ENCODE data around the gene KRTAP9-1. TPM values are rescaled to one million over a fixed set of nuclear protein-coding genes. Genes with fewer than 3 reads are reported as not detected.
"Not testable (repeated sequence)": the region's sequence is repeated elsewhere in the genome, so short reads cannot be mapped to it uniquely, and the experiment has no call there.

The KRTAP9-1 gene
- total and polyA plus RNA-seq, 2 donors (not counting 3 experiments of a cell fraction or from before 2014, with no cell fraction given), result not detected

DNA sequence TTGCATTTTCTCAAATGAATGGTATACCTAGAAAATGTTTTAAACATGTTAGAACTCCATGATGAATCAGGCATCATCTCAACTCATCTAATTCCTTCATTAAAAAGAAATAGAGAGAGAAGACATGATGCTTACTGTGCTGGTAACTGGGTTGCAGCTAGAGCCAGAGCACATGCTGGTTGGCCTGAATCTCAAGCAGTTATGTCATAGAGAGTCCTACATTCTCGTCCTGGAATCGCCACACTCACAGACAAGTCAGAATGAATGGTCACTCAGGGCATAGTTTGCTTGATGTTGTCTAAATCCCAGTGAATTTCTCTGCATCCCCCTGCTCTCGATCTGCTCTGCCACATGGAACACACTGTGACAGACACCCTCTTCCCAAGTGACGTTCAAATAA, 47.4 kb downstream of the KRTAP9-1 start:
- dilution Hi-C loops (cut with MboI; ENCODE audit: extremely low pct_ligation_motif_present, low sequenced_read_pairs); H3K27ac ChIP-seq (ENCODE audit: insufficient read depth, low read depth, low read length); CTCF ChIA-PET; H2AFZ ChIP-seq (ENCODE audit: low read depth, low read length); H3K79me2 ChIP-seq (ENCODE audit: control insufficient read depth, insufficient read depth, low read length); H3K4me1 ChIP-seq (ENCODE audit: control insufficient read depth, extremely low read depth, insufficient read depth, low read length); H3K4me2 ChIP-seq (ENCODE audit: insufficient read depth, low read length); H3K9me1 ChIP-seq (replicated peaks; ENCODE audit: control insufficient read depth, extremely low read depth, insufficient read depth, low read length); DNase-seq (ENCODE audit: low read depth, low spot score); BruUV-seq (replicated peaks); H4K20me1 ChIP-seq (replicated peaks; ENCODE audit: control insufficient read depth, extremely low read depth, insufficient read depth, low read length); POLR2A ChIA-PET; H3K4me3 ChIP-seq (replicated peaks in 1 of 3; ENCODE audit: insufficient read depth in 1 of 3, low read depth in 1 of 3, low read length in 3 of 3); H3K9ac ChIP-seq (replicated peaks; ENCODE audit: extremely low read depth, insufficient read depth, low read length); FAIRE-seq; H3K9me3 ChIP-seq (replicated peaks; ENCODE audit: control insufficient read depth, insufficient read depth, low read length); H3K36me3 ChIP-seq (ENCODE audit: control insufficient read depth in 2 of 2, extremely low read depth in 1 of 2, insufficient read depth in 2 of 2, low read length in 2 of 2); H3K27me3 ChIP-seq (ENCODE audit: control insufficient read depth in 2 of 2, insufficient read depth in 2 of 2, low read length in 2 of 2); intact Hi-C loops (cut with micrococcal nuclease): not testable (repeated sequence)

DNA sequence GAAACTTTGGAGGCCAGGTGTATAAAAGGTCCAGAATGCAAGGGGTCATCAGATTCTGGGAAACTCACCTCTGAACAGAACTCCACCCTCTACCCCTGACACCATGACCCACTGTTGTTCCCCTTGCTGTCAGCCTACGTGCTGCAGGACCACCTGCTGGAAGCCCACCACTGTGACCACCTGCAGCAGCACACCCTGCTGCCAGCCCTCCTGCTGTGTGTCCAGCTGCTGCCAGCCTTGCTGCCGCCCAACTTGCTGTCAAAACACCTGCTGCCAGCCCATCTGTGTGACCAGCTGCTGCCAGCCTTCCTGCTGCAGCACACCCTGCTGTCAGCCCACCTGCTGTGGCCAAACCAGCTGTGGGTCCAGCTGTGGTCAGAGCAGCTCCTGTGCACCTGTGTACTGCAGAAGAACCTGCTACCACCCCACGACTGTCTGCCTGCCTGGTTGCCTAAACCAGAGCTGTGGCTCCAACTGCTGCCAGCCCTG, 48.3 kb downstream of the KRTAP9-1 start, which contains the start of gene KRTAP9-8:
Gene KRTAP9-8, plus strand, starts transcription at position 51 of the 489 bp plus-strand sequence. Its CDS starts 53 bp downstream, at position 104.
- H3K4me2 ChIP-seq (ENCODE audit: insufficient read depth, low read length); FAIRE-seq; H2AFZ ChIP-seq (ENCODE audit: low read depth, low read length); CTCF ChIA-PET; H3K9me3 ChIP-seq (replicated peaks; ENCODE audit: control insufficient read depth, insufficient read depth, low read length); H3K4me1 ChIP-seq (ENCODE audit: control insufficient read depth, extremely low read depth, insufficient read depth, low read length); H3K79me2 ChIP-seq (ENCODE audit: control insufficient read depth, insufficient read depth, low read length); H3K9ac ChIP-seq (replicated peaks; ENCODE audit: extremely low read depth, insufficient read depth, low read length); H3K4me3 ChIP-seq (replicated peaks in 1 of 3; ENCODE audit: insufficient read depth in 1 of 3, low read depth in 1 of 3, low read length in 3 of 3); H3K27ac ChIP-seq (ENCODE audit: insufficient read depth, low read depth, low read length); DNase-seq (ENCODE audit: low read depth, low spot score); H3K36me3 ChIP-seq (ENCODE audit: control insufficient read depth in 2 of 2, extremely low read depth in 1 of 2, insufficient read depth in 2 of 2, low read length in 2 of 2); BruUV-seq (replicated peaks); intact Hi-C loops (cut with micrococcal nuclease); H3K27me3 ChIP-seq (ENCODE audit: control insufficient read depth in 2 of 2, insufficient read depth in 2 of 2, low read length in 2 of 2); dilution Hi-C loops (cut with MboI; ENCODE audit: extremely low pct_ligation_motif_present, low sequenced_read_pairs); H4K20me1 ChIP-seq (replicated peaks; ENCODE audit: control insufficient read depth, extremely low read depth, insufficient read depth, low read length); H3K9me1 ChIP-seq (replicated peaks; ENCODE audit: control insufficient read depth, extremely low read depth, insufficient read depth, low read length); POLR2A ChIA-PET: not testable (repeated sequence)

Small RNA genes within 50 kb of the gene (small RNA-seq; reads per million reads assigned to genes)
- gene KRTAP4-17P (ENCODE audit: insufficient read depth, insufficient read length, low read depth, low replicate concordance), result not detected

Other genes with a start within 250 kb of the KRTAP9-1 start
Only the 30 nearest of the 40 such genes appear.
- not detected in 2 replicates for gene KRTAP1-4, start 159.7 kb upstream of the KRTAP9-1 start, total RNA-seq
- not detected in 2 replicates for gene KRTAP1-4, start 159.7 kb upstream of the KRTAP9-1 start, polyA plus RNA-seq
- gene KRTAP1-3, start 155.0 kb upstream of the KRTAP9-1 start, total RNA-seq, result not detected in 2 replicates
- not detected in 2 replicates for gene KRTAP1-3, start 155.0 kb upstream of the KRTAP9-1 start, polyA plus RNA-seq
- not detected in 2 replicates for gene KRTAP1-1, start 148.4 kb upstream of the KRTAP9-1 start, total RNA-seq
- gene KRTAP1-1, start 148.4 kb upstream of the KRTAP9-1 start, polyA plus RNA-seq, result not detected in 2 replicates
- gene KRTAP2-1, start 142.6 kb upstream of the KRTAP9-1 start, total RNA-seq, result not detected in 2 replicates
- not detected in 2 replicates for gene KRTAP2-1, start 142.6 kb upstream of the KRTAP9-1 start, polyA plus RNA-seq
- gene KRTAP2-2, start 134.7 kb upstream of the KRTAP9-1 start, total RNA-seq, result not detected in 2 replicates
- not detected in 2 replicates for gene KRTAP2-2, start 134.7 kb upstream of the KRTAP9-1 start, polyA plus RNA-seq
- gene KRTAP2-3, start 129.8 kb upstream of the KRTAP9-1 start, total RNA-seq, result not detected in 2 replicates
- gene KRTAP2-3, start 129.8 kb upstream of the KRTAP9-1 start, polyA plus RNA-seq, result not detected in 2 replicates
- gene KRTAP2-4, start 124.0 kb upstream of the KRTAP9-1 start, total RNA-seq, result not detected in 2 replicates
- not detected in 2 replicates for gene KRTAP2-4, start 124.0 kb upstream of the KRTAP9-1 start, polyA plus RNA-seq
- not detected in 2 replicates for gene KRTAP4-7, start 105.7 kb upstream of the KRTAP9-1 start, total RNA-seq
- gene KRTAP4-7, start 105.7 kb upstream of the KRTAP9-1 start, polyA plus RNA-seq, result not detected in 2 replicates
- gene KRTAP4-8, start 91.7 kb upstream of the KRTAP9-1 start, total RNA-seq, result not detected in 2 replicates
- gene KRTAP4-8, start 91.7 kb upstream of the KRTAP9-1 start, polyA plus RNA-seq, result not detected in 2 replicates
- gene KRTAP4-16, start 87.7 kb upstream of the KRTAP9-1 start, total RNA-seq, result not detected in 2 replicates
- not detected in 2 replicates for gene KRTAP4-16, start 87.7 kb upstream of the KRTAP9-1 start, polyA plus RNA-seq
- gene KRTAP4-9, start 84.5 kb upstream of the KRTAP9-1 start, total RNA-seq, result not detected in 2 replicates
- not detected in 2 replicates for gene KRTAP4-9, start 84.5 kb upstream of the KRTAP9-1 start, polyA plus RNA-seq
- gene KRTAP4-11, start 71.5 kb upstream of the KRTAP9-1 start, total RNA-seq, result not detected in 2 replicates
- not detected in 2 replicates for gene KRTAP4-11, start 71.5 kb upstream of the KRTAP9-1 start, polyA plus RNA-seq
- not detected in 2 replicates for gene KRTAP4-12, start 65.7 kb upstream of the KRTAP9-1 start, total RNA-seq
- not detected in 2 replicates for gene KRTAP4-12, start 65.7 kb upstream of the KRTAP9-1 start, polyA plus RNA-seq
- gene KRTAP4-6, start 49.3 kb upstream of the KRTAP9-1 start, total RNA-seq, result not detected in 2 replicates
- not detected in 2 replicates for gene KRTAP4-6, start 49.3 kb upstream of the KRTAP9-1 start, polyA plus RNA-seq
- gene KRTAP4-5, start 40.1 kb upstream of the KRTAP9-1 start, total RNA-seq, result not detected in 2 replicates
- not detected in 2 replicates for gene KRTAP4-5, start 40.1 kb upstream of the KRTAP9-1 start, polyA plus RNA-seq
- gene KRTAP4-4, start 29.1 kb upstream of the KRTAP9-1 start, total RNA-seq, result not detected in 2 replicates
- gene KRTAP4-4, start 29.1 kb upstream of the KRTAP9-1 start, polyA plus RNA-seq, result not detected in 2 replicates
- not detected in 2 replicates for gene KRTAP4-3, start 21.7 kb upstream of the KRTAP9-1 start, total RNA-seq
- gene KRTAP4-3, start 21.7 kb upstream of the KRTAP9-1 start, polyA plus RNA-seq, result not detected in 2 replicates
- not detected in 2 replicates for gene KRTAP4-2, start 11.7 kb upstream of the KRTAP9-1 start, total RNA-seq
- gene KRTAP4-2, start 11.7 kb upstream of the KRTAP9-1 start, polyA plus RNA-seq, result not detected in 2 replicates
- gene KRTAP4-1, start 5.0 kb upstream of the KRTAP9-1 start, total RNA-seq, result not detected in 2 replicates
- not detected in 2 replicates for gene KRTAP4-1, start 5.0 kb upstream of the KRTAP9-1 start, polyA plus RNA-seq
- gene KRTAP9-2, start 36.8 kb downstream of the KRTAP9-1 start, total RNA-seq, result not detected in 2 replicates
- gene KRTAP9-2, start 36.8 kb downstream of the KRTAP9-1 start, polyA plus RNA-seq, result not detected in 2 replicates
- not detected in 2 replicates for gene KRTAP9-3, start 42.6 kb downstream of the KRTAP9-1 start, total RNA-seq
- gene KRTAP9-3, start 42.6 kb downstream of the KRTAP9-1 start, polyA plus RNA-seq, result not detected in 2 replicates
- gene KRTAP9-8, start 48.1 kb downstream of the KRTAP9-1 start, total RNA-seq, result not detected in 2 replicates
- gene KRTAP9-8, start 48.1 kb downstream of the KRTAP9-1 start, polyA plus RNA-seq, result not detected in 2 replicates
- gene KRTAP9-4, start 59.8 kb downstream of the KRTAP9-1 start, total RNA-seq, result not detected in 2 replicates
- not detected in 2 replicates for gene KRTAP9-4, start 59.8 kb downstream of the KRTAP9-1 start, polyA plus RNA-seq
- not detected in 2 replicates for gene KRTAP9-9, start 65.5 kb downstream of the KRTAP9-1 start, total RNA-seq
- not detected in 2 replicates for gene KRTAP9-9, start 65.5 kb downstream of the KRTAP9-1 start, polyA plus RNA-seq
- gene KRTAP9-6, start 75.5 kb downstream of the KRTAP9-1 start, total RNA-seq, result not detected in 2 replicates
- not detected in 2 replicates for gene KRTAP9-6, start 75.5 kb downstream of the KRTAP9-1 start, polyA plus RNA-seq
- gene KRTAP9-7, start 85.8 kb downstream of the KRTAP9-1 start, total RNA-seq, result not detected in 2 replicates
- gene KRTAP9-7, start 85.8 kb downstream of the KRTAP9-1 start, polyA plus RNA-seq, result not detected in 2 replicates
- gene KRTAP29-1, start 113.0 kb downstream of the KRTAP9-1 start, total RNA-seq, result not detected in 2 replicates
- gene KRTAP29-1, start 113.0 kb downstream of the KRTAP9-1 start, polyA plus RNA-seq, result not detected in 2 replicates
- gene KRTAP16-1, start 119.4 kb downstream of the KRTAP9-1 start, total RNA-seq, result not detected in 2 replicates
- gene KRTAP16-1, start 119.4 kb downstream of the KRTAP9-1 start, polyA plus RNA-seq, result not detected in 2 replicates
- gene KRTAP17-1, start 125.8 kb downstream of the KRTAP9-1 start, total RNA-seq, result not detected in 2 replicates
- not detected in 2 replicates for gene KRTAP17-1, start 125.8 kb downstream of the KRTAP9-1 start, polyA plus RNA-seq
- gene KRT33A, start 160.9 kb downstream of the KRTAP9-1 start, total RNA-seq, result not detected in 2 replicates
- not detected in 2 replicates for gene KRT33A, start 160.9 kb downstream of the KRTAP9-1 start, polyA plus RNA-seq

All from endothelial cell of umbilical vein (primary cell).